A549 (cell line): ENCODE measurements around the gene SLN.

Experiments used
- ATOH8 ChIP-seq: fragments of 250-450 bp; sonication (Bioruptor Pico); IDR thresholded peaks from 2 replicates; pipeline ENCODE4 v1.5.0; 2020; ENCODE audit warnings: low read depth, mild to moderate bottlenecking, moderate library complexity
- CTCF ChIP-seq: fragments of >200 bp; sonication (Bioruptor Twin); formaldehyde crosslinking; IDR thresholded peaks from 3 replicates; pipeline ENCODE4 v1.5.1; 2016
- EP300 ChIP-seq, 2 experiments: fragments of >200 bp; sonication (Bioruptor Twin); formaldehyde crosslinking; IDR thresholded peaks; 2 replicates in 1 of 2; 3 replicates in 1 of 2; pipeline ENCODE4 v1.6.1; 2016 to 2017
- HMGXB4 ChIP-seq: fragments of 250-450 bp; sonication (Bioruptor Pico); IDR thresholded peaks from 2 replicates; pipeline ENCODE4 v1.5.0; 2021; ENCODE audit warnings: mild to moderate bottlenecking, moderate library complexity, borderline replicate concordance
- JUNB ChIP-seq: fragments of >200 bp; sonication (Bioruptor Twin); formaldehyde crosslinking; IDR thresholded peaks from 2 replicates; pipeline ENCODE4 v1.6.1; 2016
- MAX ChIP-seq: IDR thresholded peaks from 2 replicates; pipeline ENCODE4 v1.6.1; 2012
- NPAS2 ChIP-seq: fragments of 250-450 bp; sonication (Bioruptor Pico); IDR thresholded peaks from 2 replicates; pipeline ENCODE4 v1.8.0; 2022; ENCODE audit warnings: mild to moderate bottlenecking, moderate library complexity, borderline replicate concordance
- PHF8 ChIP-seq: fragments of 200-600 bp; sonication (generic); IDR thresholded peaks from 2 replicates; pipeline ENCODE4 v1.6.1; 2016; ENCODE audit warnings: low read depth, mild to moderate bottlenecking, antibody characterized with exemption, moderate library complexity, borderline replicate concordance
- TP53 ChIP-seq: fragments of 250-450 bp; sonication (Bioruptor Pico); IDR thresholded peaks from 2 replicates; pipeline ENCODE4 v1.5.0; 2021; ENCODE audit warnings: mild to moderate bottlenecking, moderate library complexity
- ZC3H11A ChIP-seq: fragments of 450-650 bp; IDR thresholded peaks from 2 replicates; pipeline ENCODE4 v1.6.1; 2014; ENCODE audit warnings: antibody characterized with exemption, mild to moderate bottlenecking
- TF ChIP-seq, protein P1 (sequence below): fragments of 200-600 bp; sonication (generic); IDR thresholded peaks from 2 replicates; pipeline ENCODE4 v1.6.1; 2016; ENCODE audit warnings: antibody characterized with exemption, mild to moderate bottlenecking, moderate library complexity
- TF ChIP-seq, protein P2 (sequence below): fragments of 150-350 bp; IDR thresholded peaks from 2 replicates; pipeline ENCODE4 v1.6.1; 2014; ENCODE audit warnings: low read depth, mild to moderate bottlenecking, low read length

DNA sequence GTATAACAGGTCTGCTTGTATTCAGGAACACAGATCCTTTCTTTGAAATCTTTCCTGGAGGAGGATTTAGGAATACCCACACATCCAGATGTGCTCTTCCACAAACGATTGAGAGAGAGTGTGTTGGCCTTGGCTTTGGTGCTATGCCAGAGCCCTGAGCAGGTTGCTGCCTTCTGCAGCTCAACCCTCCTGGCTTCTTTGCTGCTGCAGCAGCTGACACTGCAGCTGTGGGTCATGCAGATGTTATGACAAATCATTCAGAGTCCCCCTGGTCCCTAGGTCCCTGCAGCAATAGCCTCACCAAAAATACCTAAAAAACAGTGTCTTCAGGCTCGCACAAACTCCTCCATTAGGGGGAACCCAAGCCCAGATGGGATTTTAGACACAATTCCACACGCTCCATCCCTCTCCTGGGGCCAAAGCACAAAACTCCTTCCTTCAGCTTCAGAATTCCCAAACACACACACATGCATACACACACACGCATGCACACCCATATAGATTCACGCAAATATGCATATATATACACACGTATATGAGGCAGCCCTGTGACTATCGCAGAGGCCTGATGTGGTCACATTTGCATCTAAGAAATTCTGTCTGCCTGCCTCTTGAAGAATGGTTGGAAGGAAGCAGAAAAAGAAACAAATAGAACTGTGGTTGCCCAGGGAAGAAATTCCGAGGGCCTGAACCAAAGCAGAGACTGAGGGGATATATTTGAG is 35.4 kb downstream of the SLN start:
- no peak for TF ChIP-seq CTCF
- TF ChIP-seq, protein P1, sequence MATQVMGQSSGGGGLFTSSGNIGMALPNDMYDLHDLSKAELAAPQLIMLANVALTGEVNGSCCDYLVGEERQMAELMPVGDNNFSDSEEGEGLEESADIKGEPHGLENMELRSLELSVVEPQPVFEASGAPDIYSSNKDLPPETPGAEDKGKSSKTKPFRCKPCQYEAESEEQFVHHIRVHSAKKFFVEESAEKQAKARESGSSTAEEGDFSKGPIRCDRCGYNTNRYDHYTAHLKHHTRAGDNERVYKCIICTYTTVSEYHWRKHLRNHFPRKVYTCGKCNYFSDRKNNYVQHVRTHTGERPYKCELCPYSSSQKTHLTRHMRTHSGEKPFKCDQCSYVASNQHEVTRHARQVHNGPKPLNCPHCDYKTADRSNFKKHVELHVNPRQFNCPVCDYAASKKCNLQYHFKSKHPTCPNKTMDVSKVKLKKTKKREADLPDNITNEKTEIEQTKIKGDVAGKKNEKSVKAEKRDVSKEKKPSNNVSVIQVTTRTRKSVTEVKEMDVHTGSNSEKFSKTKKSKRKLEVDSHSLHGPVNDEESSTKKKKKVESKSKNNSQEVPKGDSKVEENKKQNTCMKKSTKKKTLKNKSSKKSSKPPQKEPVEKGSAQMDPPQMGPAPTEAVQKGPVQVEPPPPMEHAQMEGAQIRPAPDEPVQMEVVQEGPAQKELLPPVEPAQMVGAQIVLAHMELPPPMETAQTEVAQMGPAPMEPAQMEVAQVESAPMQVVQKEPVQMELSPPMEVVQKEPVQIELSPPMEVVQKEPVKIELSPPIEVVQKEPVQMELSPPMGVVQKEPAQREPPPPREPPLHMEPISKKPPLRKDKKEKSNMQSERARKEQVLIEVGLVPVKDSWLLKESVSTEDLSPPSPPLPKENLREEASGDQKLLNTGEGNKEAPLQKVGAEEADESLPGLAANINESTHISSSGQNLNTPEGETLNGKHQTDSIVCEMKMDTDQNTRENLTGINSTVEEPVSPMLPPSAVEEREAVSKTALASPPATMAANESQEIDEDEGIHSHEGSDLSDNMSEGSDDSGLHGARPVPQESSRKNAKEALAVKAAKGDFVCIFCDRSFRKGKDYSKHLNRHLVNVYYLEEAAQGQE = no peak
- no peak for TF ChIP-seq JUNB
- TF ChIP-seq TP53 (CRISPR knock-in tag) = no peak
- TF ChIP-seq, protein P2, sequence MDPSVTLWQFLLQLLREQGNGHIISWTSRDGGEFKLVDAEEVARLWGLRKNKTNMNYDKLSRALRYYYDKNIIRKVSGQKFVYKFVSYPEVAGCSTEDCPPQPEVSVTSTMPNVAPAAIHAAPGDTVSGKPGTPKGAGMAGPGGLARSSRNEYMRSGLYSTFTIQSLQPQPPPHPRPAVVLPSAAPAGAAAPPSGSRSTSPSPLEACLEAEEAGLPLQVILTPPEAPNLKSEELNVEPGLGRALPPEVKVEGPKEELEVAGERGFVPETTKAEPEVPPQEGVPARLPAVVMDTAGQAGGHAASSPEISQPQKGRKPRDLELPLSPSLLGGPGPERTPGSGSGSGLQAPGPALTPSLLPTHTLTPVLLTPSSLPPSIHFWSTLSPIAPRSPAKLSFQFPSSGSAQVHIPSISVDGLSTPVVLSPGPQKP = no peak
- no peak for TF ChIP-seq HMGXB4
- no peak for TF ChIP-seq NPAS2
- no peak for TF ChIP-seq ZC3H11A
- no peak for TF ChIP-seq MAX
- no peak for TF ChIP-seq EP300 (IDR thresholded peaks at IDR 0.05)
- no peak for TF ChIP-seq PHF8
- no peak for TF ChIP-seq ATOH8 (CRISPR knock-in tag)
